Stomach (tissue), 4 donors: ENCODE results near the gene RASIP1.

ENCODE experiments used
- POLR2A ChIP-seq, 4 donors: fragments of 450-650 bp; IDR thresholded peaks; one replicate each; pipeline ENCODE4 v1.6.1; 2016; ENCODE audit warnings: antibody characterized with exemption in 4 of 4, control low read depth in 2 of 4, mild to moderate bottlenecking in 1 of 4, moderate library complexity in 1 of 4
- POLR2AphosphoS5 ChIP-seq, 3 donors: sonication (generic); formaldehyde crosslinking; IDR thresholded peaks; one replicate each; pipeline ENCODE4 v1.6.1; 2016; ENCODE audit warnings: antibody characterized with exemption in 3 of 3
- TF ChIP-seq, protein P1 (sequence below), 7 experiments: fragments of 450-650 bp in 4 of 7; fragments of 200-600 bp in 3 of 7; sonication (generic) in 3 of 7; IDR thresholded peaks; one replicate each; pipeline ENCODE4 v1.5.1; 2016 to 2019; ENCODE audit warnings: antibody characterized with exemption in 7 of 7, control low read depth in 2 of 7, mild to moderate bottlenecking in 1 of 7

DNA sequence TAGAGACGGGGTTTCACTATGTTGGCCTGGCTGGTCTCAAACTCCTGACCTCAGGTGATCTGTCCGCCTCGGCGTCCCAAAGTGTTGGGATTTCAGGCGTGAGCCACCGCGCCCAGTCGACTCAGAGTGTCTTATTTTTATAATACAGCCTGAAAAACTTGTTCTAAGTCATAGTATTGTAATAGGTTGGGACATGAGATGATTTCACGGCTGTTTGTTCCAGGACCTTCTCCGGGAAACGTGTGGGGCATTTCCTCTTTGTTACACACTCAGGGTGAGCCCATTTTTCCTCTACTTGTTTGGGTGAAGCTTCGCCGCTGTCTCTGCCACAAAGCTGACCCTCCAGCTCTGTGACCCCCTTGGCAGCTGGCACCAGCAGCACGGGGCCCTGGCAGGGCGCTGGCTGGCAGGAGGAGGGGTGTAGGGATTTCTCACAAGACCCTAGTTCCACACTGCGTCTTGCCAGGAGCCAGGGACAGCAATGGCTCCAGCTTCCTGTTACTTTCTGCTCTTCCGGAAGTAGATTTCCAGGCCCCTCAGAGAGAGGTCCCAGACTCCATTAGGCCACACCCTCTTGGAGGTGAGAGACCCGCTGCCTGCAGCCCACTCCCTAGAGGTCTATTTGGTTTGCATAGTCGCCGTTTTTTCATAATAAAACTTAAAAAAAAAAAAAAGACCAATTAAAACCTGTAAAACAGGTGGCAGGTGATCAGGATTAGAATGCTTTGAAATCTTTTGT lies 30.5 kb upstream of the RASIP1 start:
- TF ChIP-seq, protein P1, sequence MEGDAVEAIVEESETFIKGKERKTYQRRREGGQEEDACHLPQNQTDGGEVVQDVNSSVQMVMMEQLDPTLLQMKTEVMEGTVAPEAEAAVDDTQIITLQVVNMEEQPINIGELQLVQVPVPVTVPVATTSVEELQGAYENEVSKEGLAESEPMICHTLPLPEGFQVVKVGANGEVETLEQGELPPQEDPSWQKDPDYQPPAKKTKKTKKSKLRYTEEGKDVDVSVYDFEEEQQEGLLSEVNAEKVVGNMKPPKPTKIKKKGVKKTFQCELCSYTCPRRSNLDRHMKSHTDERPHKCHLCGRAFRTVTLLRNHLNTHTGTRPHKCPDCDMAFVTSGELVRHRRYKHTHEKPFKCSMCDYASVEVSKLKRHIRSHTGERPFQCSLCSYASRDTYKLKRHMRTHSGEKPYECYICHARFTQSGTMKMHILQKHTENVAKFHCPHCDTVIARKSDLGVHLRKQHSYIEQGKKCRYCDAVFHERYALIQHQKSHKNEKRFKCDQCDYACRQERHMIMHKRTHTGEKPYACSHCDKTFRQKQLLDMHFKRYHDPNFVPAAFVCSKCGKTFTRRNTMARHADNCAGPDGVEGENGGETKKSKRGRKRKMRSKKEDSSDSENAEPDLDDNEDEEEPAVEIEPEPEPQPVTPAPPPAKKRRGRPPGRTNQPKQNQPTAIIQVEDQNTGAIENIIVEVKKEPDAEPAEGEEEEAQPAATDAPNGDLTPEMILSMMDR (IDR thresholded peaks at IDR 0.05): no peak
- TF ChIP-seq POLR2A (IDR thresholded peaks at IDR 0.05) (no peak), POLR2AphosphoS5 (IDR thresholded peaks at IDR 0.05) (no peak)
